HEK293 (cell line): ENCODE measurements around the gene PRPSAP2.
A peak's percentile ranks its signal among the peaks of the same experiment; 100 is the strongest.

Source experiments
- BCL11A ChIP-seq: fragments of 450-650 bp; formaldehyde crosslinking; IDR thresholded peaks from 2 replicates; pipeline ENCODE4 v1.5.1; 2016; ENCODE audit warnings: low read depth, missing biosample characterization, missing genetic modification characterization
- CTCF ChIP-seq: fragments of 450-650 bp; formaldehyde crosslinking; IDR thresholded peaks from 2 replicates; pipeline ENCODE4 v1.5.1; 2016; ENCODE audit warnings: missing biosample characterization, missing genetic modification characterization
- INSM2 ChIP-seq: fragments of 450-650 bp; formaldehyde crosslinking; IDR thresholded peaks from 2 replicates; pipeline ENCODE4 v1.5.1; 2016; ENCODE audit warnings: missing biosample characterization, missing genetic modification characterization
- KLF1 ChIP-seq: fragments of 450-650 bp; formaldehyde crosslinking; IDR thresholded peaks from 2 replicates; pipeline ENCODE4 v1.5.1; 2016; ENCODE audit warnings: missing biosample characterization, missing genetic modification characterization
- KLF17 ChIP-seq: fragments of 450-650 bp; formaldehyde crosslinking; IDR thresholded peaks from 2 replicates; pipeline ENCODE4 v1.5.1; 2016; ENCODE audit warnings: missing biosample characterization, missing genetic modification characterization
- SCRT1 ChIP-seq: fragments of 450-650 bp; formaldehyde crosslinking; IDR thresholded peaks from 2 replicates; pipeline ENCODE4 v1.5.1; 2016; ENCODE audit warnings: missing biosample characterization, missing genetic modification characterization, borderline replicate concordance
- TCF7L2 ChIP-seq: IDR thresholded peaks from 2 replicates; pipeline ENCODE4 v1.6.1; 2011; ENCODE audit warnings: low read depth, mild to moderate bottlenecking, inconsistent platforms, low read length, moderate library complexity, borderline replicate concordance
- TRIM28 ChIP-seq: IDR thresholded peaks from 2 replicates; pipeline ENCODE4 v1.6.1; 2011; ENCODE audit warnings: low read length, control low read depth, borderline replicate concordance
- ZFP41 ChIP-seq: fragments of 450-650 bp; formaldehyde crosslinking; IDR thresholded peaks from 2 replicates; pipeline ENCODE4 v1.5.1; 2016; ENCODE audit warnings: missing biosample characterization, missing genetic modification characterization, borderline replicate concordance
- ZFP69B ChIP-seq: fragments of 450-650 bp; formaldehyde crosslinking; IDR thresholded peaks from 2 replicates; pipeline ENCODE4 v1.5.1; 2016; ENCODE audit warnings: missing biosample characterization, missing genetic modification characterization
- ZNF10 ChIP-seq: fragments of 450-650 bp; formaldehyde crosslinking; IDR thresholded peaks from 2 replicates; pipeline ENCODE4 v1.5.1; 2017; ENCODE audit warnings: missing biosample characterization, missing genetic modification characterization
- ZNF175 ChIP-seq: fragments of 450-650 bp; formaldehyde crosslinking; IDR thresholded peaks from 2 replicates; pipeline ENCODE4 v1.5.1; 2016; ENCODE audit warnings: missing biosample characterization, missing genetic modification characterization
- ZNF184 ChIP-seq: fragments of 450-650 bp; IDR thresholded peaks from 2 replicates; pipeline ENCODE4 v1.5.1; 2018; ENCODE audit warnings: missing biosample characterization, mild to moderate bottlenecking, missing genetic modification characterization
- ZNF24 ChIP-seq: fragments of 450-650 bp; formaldehyde crosslinking; IDR thresholded peaks from 2 replicates; pipeline ENCODE4 v1.5.1; 2016; ENCODE audit warnings: missing biosample characterization, missing genetic modification characterization
- ZNF350 ChIP-seq: fragments of 450-650 bp; formaldehyde crosslinking; IDR thresholded peaks from 2 replicates; pipeline ENCODE4 v1.5.0; 2017; ENCODE audit warnings: missing biosample characterization, mild to moderate bottlenecking, missing genetic modification characterization
- ZNF433 ChIP-seq: fragments of 450-650 bp; formaldehyde crosslinking; IDR thresholded peaks from 2 replicates; pipeline ENCODE4 v1.5.1; 2016; ENCODE audit warnings: missing biosample characterization, missing genetic modification characterization, low read depth
- ZNF510 ChIP-seq: fragments of 450-650 bp; formaldehyde crosslinking; IDR thresholded peaks from 2 replicates; pipeline ENCODE4 v1.5.1; 2018; ENCODE audit warnings: mild to moderate bottlenecking, missing genetic modification characterization, missing biosample characterization; ENCODE audit not compliant: insufficient replicate concordance
- ZNF558 ChIP-seq: fragments of 450-650 bp; formaldehyde crosslinking; IDR thresholded peaks from 2 replicates; pipeline ENCODE4 v1.5.1; 2016; ENCODE audit warnings: missing biosample characterization, missing genetic modification characterization
- ZNF600 ChIP-seq: fragments of 450-650 bp; formaldehyde crosslinking; IDR thresholded peaks from 2 replicates; pipeline ENCODE4 v1.5.1; 2016; ENCODE audit warnings: missing biosample characterization, missing genetic modification characterization
- ZNF654 ChIP-seq: fragments of 450-650 bp; formaldehyde crosslinking; IDR thresholded peaks from 2 replicates; pipeline ENCODE4 v1.5.1; 2016; ENCODE audit warnings: low read depth, missing biosample characterization, missing genetic modification characterization
- ZNF704 ChIP-seq: fragments of 450-650 bp; formaldehyde crosslinking; IDR thresholded peaks from 2 replicates; pipeline ENCODE4 v1.5.1; 2016; ENCODE audit warnings: missing biosample characterization, missing genetic modification characterization
- ZNF837 ChIP-seq: fragments of 450-650 bp; formaldehyde crosslinking; IDR thresholded peaks from 2 replicates; pipeline ENCODE4 v1.5.1; 2016; ENCODE audit warnings: missing biosample characterization, missing genetic modification characterization
- ZSCAN30 ChIP-seq: fragments of 450-650 bp; IDR thresholded peaks from 2 replicates; pipeline ENCODE4 v1.5.1; 2018; ENCODE audit warnings: missing biosample characterization, mild to moderate bottlenecking, missing genetic modification characterization, moderate library complexity
- TF ChIP-seq, protein P1 (sequence below): fragments of 450-650 bp; formaldehyde crosslinking; IDR thresholded peaks from 2 replicates; pipeline ENCODE4 v1.5.1; 2016; ENCODE audit warnings: missing biosample characterization, missing genetic modification characterization
- TF ChIP-seq, protein P2 (sequence below): fragments of 450-650 bp; formaldehyde crosslinking; IDR thresholded peaks from 2 replicates; pipeline ENCODE4 v1.5.1; 2016; ENCODE audit warnings: missing biosample characterization, missing genetic modification characterization
- TF ChIP-seq, protein P3 (sequence below): fragments of 450-650 bp; formaldehyde crosslinking; IDR thresholded peaks from 2 replicates; pipeline ENCODE4 v1.5.1; 2016; ENCODE audit warnings: missing biosample characterization, missing genetic modification characterization

The PRPSAP2 gene

GRCh38 chr17:18960803-18961511 is 103.0 kb downstream of the PRPSAP2 start (continued):
- no peak for TF ChIP-seq INSM2 (tag by site-specific recombination)
- no peak for TF ChIP-seq KLF1 (tag by site-specific recombination)
- peak; percentile 68 for TF ChIP-seq ZNF600 (tag by site-specific recombination)
- TF ChIP-seq ZNF350 (tag by site-specific recombination) = no peak
- TF ChIP-seq ZNF433 (tag by site-specific recombination) = no peak
- no peak for TF ChIP-seq ZNF558 (tag by site-specific recombination)
- TF ChIP-seq ZNF510 = no peak
- TF ChIP-seq, protein P1, sequence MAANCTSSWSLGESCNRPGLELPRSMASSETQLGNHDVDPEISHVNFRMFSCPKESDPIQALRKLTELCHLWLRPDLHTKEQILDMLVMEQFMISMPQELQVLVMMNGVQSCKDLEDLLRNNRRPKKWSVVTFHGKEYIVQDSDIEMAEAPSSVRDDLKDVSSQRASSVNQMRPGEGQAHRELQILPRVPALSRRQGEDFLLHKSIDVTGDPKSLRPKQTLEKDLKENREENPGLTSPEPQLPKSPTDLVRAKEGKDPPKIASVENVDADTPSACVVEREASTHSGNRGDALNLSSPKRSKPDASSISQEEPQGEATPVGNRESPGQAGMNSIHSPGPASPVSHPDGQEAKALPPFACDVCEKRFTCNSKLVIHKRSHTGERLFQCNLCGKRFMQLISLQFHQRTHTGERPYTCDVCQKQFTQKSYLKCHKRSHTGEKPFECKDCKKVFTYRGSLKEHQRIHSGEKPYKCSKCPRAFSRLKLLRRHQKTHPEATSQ = no peak
- no peak for TF ChIP-seq ZSCAN30
- no peak for TF ChIP-seq BCL11A (tag by site-specific recombination)
- TF ChIP-seq ZNF654 (tag by site-specific recombination) = peak; percentile 89
- peak; percentile 31; the same call in 1 of the 2 replicates for TF ChIP-seq KLF17 (tag by site-specific recombination)
- no peak for TF ChIP-seq TCF7L2
- TF ChIP-seq ZNF184 (tag by site-specific recombination) = no peak
- TF ChIP-seq ZFP69B (tag by site-specific recombination) = 0 out of 2 replicates have a peak, but pooled peaks have one; percentile 20
- TF ChIP-seq ZNF837 = no peak
- peak; percentile 89 for TF ChIP-seq CTCF (tag by site-specific recombination)
- TF ChIP-seq ZNF24 (tag by site-specific recombination) = no peak
- TF ChIP-seq ZNF10 = no peak
- no peak for TF ChIP-seq ZFP41 (tag by site-specific recombination)
- TF ChIP-seq, protein P2, sequence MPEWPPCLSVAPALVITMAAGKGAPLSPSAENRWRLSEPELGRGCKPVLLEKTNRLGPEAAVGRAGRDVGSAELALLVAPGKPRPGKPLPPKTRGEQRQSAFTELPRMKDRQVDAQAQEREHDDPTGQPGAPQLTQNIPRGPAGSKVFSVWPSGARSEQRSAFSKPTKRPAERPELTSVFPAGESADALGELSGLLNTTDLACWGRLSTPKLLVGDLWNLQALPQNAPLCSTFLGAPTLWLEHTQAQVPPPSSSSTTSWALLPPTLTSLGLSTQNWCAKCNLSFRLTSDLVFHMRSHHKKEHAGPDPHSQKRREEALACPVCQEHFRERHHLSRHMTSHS (tag by site-specific recombination) = no peak
- TF ChIP-seq SCRT1 (tag by site-specific recombination) = no peak
- TF ChIP-seq ZNF175 (tag by site-specific recombination) = no peak
- TF ChIP-seq, protein P3, sequence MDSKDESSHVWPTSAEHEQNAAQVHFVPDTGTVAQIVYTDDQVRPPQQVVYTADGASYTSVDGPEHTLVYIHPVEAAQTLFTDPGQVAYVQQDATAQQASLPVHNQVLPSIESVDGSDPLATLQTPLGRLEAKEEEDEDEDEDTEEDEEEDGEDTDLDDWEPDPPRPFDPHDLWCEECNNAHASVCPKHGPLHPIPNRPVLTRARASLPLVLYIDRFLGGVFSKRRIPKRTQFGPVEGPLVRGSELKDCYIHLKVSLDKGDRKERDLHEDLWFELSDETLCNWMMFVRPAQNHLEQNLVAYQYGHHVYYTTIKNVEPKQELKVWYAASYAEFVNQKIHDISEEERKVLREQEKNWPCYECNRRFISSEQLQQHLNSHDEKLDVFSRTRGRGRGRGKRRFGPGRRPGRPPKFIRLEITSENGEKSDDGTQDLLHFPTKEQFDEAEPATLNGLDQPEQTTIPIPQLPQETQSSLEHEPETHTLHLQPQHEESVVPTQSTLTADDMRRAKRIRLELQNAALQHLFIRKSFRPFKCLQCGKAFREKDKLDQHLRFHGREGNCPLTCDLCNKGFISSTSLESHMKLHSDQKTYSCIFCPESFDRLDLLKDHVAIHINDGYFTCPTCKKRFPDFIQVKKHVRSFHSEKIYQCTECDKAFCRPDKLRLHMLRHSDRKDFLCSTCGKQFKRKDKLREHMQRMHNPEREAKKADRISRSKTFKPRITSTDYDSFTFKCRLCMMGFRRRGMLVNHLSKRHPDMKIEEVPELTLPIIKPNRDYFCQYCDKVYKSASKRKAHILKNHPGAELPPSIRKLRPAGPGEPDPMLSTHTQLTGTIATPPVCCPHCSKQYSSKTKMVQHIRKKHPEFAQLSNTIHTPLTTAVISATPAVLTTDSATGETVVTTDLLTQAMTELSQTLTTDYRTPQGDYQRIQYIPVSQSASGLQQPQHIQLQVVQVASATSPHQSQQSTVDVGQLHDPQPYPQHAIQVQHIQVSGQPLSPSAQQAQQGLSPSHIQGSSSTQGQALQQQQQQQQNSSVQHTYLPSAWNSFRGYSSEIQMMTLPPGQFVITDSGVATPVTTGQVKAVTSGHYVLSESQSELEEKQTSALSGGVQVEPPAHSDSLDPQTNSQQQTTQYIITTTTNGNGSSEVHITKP (tag by site-specific recombination) = no peak
- no peak for TF ChIP-seq TRIM28
- TF ChIP-seq ZNF704 (tag by site-specific recombination) = no peak
